Mesendoderm (in vitro differentiated cells): ENCODE measurements around the gene LRRK2.

Source experiments
- DNase-seq: peaks from one replicate; pipeline ENCODE4 v3.0.0; 2013
- H2AK5ac ChIP-seq: 2 replicates; pipeline ENCODE4 v1.6.1; 2013; ENCODE audit warnings: low read length, inconsistent platforms
- H2BK120ac ChIP-seq: 2 replicates; pipeline ENCODE4 v1.6.1; 2013; ENCODE audit warnings: low read depth, mild to moderate bottlenecking, low read length, moderate library complexity, mixed read lengths
- H2BK15ac ChIP-seq: replicated peaks from 2 replicates; pipeline ENCODE4 v1.6.1; 2013; ENCODE audit warnings: low read depth, mild to moderate bottlenecking, moderate library complexity
- H2BK5ac ChIP-seq: 2 replicates; pipeline ENCODE4 v1.6.1; 2013; ENCODE audit warnings: low read length, inconsistent platforms
- H3K18ac ChIP-seq: 2 replicates; pipeline ENCODE4 v1.6.1; 2013; ENCODE audit warnings: mild to moderate bottlenecking, low read length, mixed read lengths
- H3K23ac ChIP-seq: one replicate; pipeline ENCODE4 v1.6.1; 2013; ENCODE audit warnings: low read length
- H3K27ac ChIP-seq: 2 replicates; pipeline ENCODE4 v1.5.1; 2013; ENCODE audit warnings: low read depth, mild to moderate bottlenecking, inconsistent platforms, low read length, moderate library complexity
- H3K27me3 ChIP-seq: 2 replicates; pipeline ENCODE4 v1.6.1; 2013; ENCODE audit warnings: low read length, control low read depth, mild to moderate bottlenecking, inconsistent platforms; ENCODE audit not compliant: insufficient read depth, poor library complexity
- H3K36me3 ChIP-seq: 2 replicates; pipeline ENCODE4 v1.6.1; 2013; ENCODE audit warnings: low read length, inconsistent platforms; ENCODE audit not compliant: control insufficient read depth, insufficient read depth
- H3K4ac ChIP-seq: one replicate; pipeline ENCODE4 v1.6.1; 2013; ENCODE audit warnings: low read depth, mild to moderate bottlenecking, low read length, moderate library complexity
- H3K4me1 ChIP-seq: 2 replicates; pipeline ENCODE4 v1.6.1; 2013; ENCODE audit warnings: low read depth, low read length, inconsistent platforms; ENCODE audit not compliant: control insufficient read depth
- H3K4me2 ChIP-seq: 2 replicates; pipeline ENCODE4 v1.6.1; 2013; ENCODE audit warnings: low read length
- H3K4me3 ChIP-seq: 2 replicates; pipeline ENCODE4 v1.5.1; 2013; ENCODE audit warnings: mild to moderate bottlenecking, low read length
- H3K56ac ChIP-seq: one replicate; pipeline ENCODE4 v1.6.1; 2013; ENCODE audit warnings: low read length
- H3K79me1 ChIP-seq: 2 replicates; pipeline ENCODE4 v1.6.1; 2013; ENCODE audit warnings: low read length, inconsistent platforms
- H3K79me2 ChIP-seq: 2 replicates; pipeline ENCODE4 v1.6.1; 2013; ENCODE audit warnings: mild to moderate bottlenecking, low read length; ENCODE audit not compliant: control insufficient read depth, insufficient read depth
- H3K9ac ChIP-seq: 2 replicates; pipeline ENCODE4 v1.6.1; 2013; ENCODE audit warnings: low read length, inconsistent platforms
- H4K5ac ChIP-seq: one replicate; pipeline ENCODE4 v1.6.1; 2013; ENCODE audit warnings: low read length
- H4K8ac ChIP-seq: one replicate; pipeline ENCODE4 v1.6.1; 2013; ENCODE audit warnings: low read depth, mild to moderate bottlenecking, control low read depth, low read length, moderate library complexity
- WGBS: extraction: QIAGEN DNeasy Blood & Tissue Kit; methylation state at CpG from one replicate; pipeline ENCODE4 v1.1.7; 2013; ENCODE audit warnings: low lambda C conversion rate, missing lambda C conversion rate; ENCODE audit not compliant: insufficient coverage; ENCODE audit errors: extremely low coverage; 5-methylcytosine and 5-hydroxymethylcytosine counted together

The LRRK2 gene

DNA sequence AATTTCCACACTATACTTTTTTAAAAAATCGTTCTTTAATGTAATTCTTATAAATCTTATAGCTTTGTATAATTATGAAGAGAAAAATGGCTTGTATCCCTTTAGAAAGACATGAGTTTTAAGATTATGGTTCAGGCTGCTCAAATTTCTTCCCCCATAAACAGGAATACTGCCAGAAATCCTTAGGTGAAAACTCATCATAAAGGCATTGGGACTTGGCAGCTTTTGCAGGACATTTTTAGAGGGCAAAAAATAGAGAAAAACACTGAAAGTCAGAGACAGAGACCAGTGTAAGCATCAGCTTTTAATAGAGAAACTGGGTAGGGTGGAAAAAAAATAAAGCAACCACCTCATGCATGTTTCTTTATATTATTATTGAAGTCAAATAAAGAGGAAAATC is 29.1 kb downstream of the LRRK2 start:
- Histone ChIP-seq H2BK15ac (no peak overlapping the region), H4K5ac (no peak overlapping the region), H3K56ac (no peak overlapping the region), H2BK5ac (no peak overlapping the region), H4K8ac (no peak overlapping the region), H3K9ac (no peak overlapping the region), H3K4me3 (no peak overlapping the region), H3K23ac (no peak overlapping the region), H3K79me2 (no peaks in the 10 kb centered on the region), H3K4me1 (no peaks in the 10 kb centered on the region), H3K4ac (no peak overlapping the region), H3K4me2 (no peak overlapping the region), H3K27me3 (no peaks in the 10 kb centered on the region), H2AK5ac (no peak overlapping the region), H3K79me1 (no peaks in the 10 kb centered on the region), H2BK120ac (no peak overlapping the region), H3K27ac (no peak overlapping the region), H3K18ac (no peak overlapping the region), H3K36me3 (no peaks in the 10 kb centered on the region)
- WGBS, result 100% methylated on average over 1 of the region's 1 CpG
- no peak for DNase-seq

GRCh38 chr12:40254455-40255085 is 29.8 kb downstream of the LRRK2 start:
- DNase-seq, result no peak
- no peaks in the 10 kb centered on the region for H3K79me2 ChIP-seq
- H3K18ac ChIP-seq, result no peak overlapping the region
- no peak overlapping the region for H2BK15ac ChIP-seq
- H3K23ac ChIP-seq, result no peak overlapping the region
- H3K56ac ChIP-seq, result no peak overlapping the region
- H3K79me1 ChIP-seq, result no peaks in the 10 kb centered on the region
- no peak overlapping the region for H3K4me2 ChIP-seq
- H2AK5ac ChIP-seq, result no peak overlapping the region
- no peaks in the 10 kb centered on the region for H3K36me3 ChIP-seq
- no peaks in the 10 kb centered on the region for H3K27me3 ChIP-seq
- H3K9ac ChIP-seq, result no peak overlapping the region
- no peak overlapping the region for H3K4ac ChIP-seq
- H2BK120ac ChIP-seq, result no peak overlapping the region
- H3K27ac ChIP-seq, result no peak overlapping the region
- no peak overlapping the region for H3K4me3 ChIP-seq
- H3K4me1 ChIP-seq, result no peaks in the 10 kb centered on the region
- no peak overlapping the region for H4K5ac ChIP-seq
- WGBS, result no CpG with 5 or more reads among the region's 5 CpGs
- no peak overlapping the region for H2BK5ac ChIP-seq
- no peak overlapping the region for H4K8ac ChIP-seq

DNA sequence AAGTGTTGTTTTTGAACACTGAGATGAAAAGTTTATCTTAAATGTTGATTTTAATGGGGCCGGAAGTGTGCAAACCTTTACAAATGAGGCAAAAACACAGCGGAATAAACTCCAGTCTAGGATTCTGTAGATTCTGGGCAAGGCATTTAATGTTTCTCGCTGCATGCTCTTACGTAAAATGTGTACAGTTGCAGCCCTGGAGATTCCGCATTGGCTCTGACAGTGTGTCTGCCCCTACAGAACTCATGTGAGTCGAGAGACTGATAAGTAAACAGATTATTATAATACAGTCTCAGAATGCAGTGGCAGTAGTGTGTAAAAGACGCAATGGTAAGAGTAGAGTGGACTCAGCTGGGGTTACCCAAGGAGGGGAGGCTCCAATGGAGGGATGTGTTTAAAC is 33.6 kb downstream of the LRRK2 start:
- Histone ChIP-seq H3K4me1 (no peaks in the 10 kb centered on the region), H3K79me2 (no peaks in the 10 kb centered on the region), H3K36me3 (no peaks in the 10 kb centered on the region), H3K4me2 (no peak overlapping the region), H2BK120ac (no peak overlapping the region), H3K4me3 (no peak overlapping the region), H3K18ac (no peak overlapping the region), H4K8ac (no peak overlapping the region), H3K79me1 (no peaks in the 10 kb centered on the region), H2BK15ac (no peak overlapping the region), H4K5ac (no peak overlapping the region), H2BK5ac (no peak overlapping the region), H2AK5ac (no peak overlapping the region), H3K4ac (no peak overlapping the region), H3K23ac (no peak overlapping the region), H3K27ac (no peak overlapping the region), H3K9ac (no peak overlapping the region), H3K56ac (no peak overlapping the region), H3K27me3 (no peaks in the 10 kb centered on the region)
- DNase-seq, result no peak
- no CpG with 5 or more reads among the region's 7 CpGs for WGBS

DNA sequence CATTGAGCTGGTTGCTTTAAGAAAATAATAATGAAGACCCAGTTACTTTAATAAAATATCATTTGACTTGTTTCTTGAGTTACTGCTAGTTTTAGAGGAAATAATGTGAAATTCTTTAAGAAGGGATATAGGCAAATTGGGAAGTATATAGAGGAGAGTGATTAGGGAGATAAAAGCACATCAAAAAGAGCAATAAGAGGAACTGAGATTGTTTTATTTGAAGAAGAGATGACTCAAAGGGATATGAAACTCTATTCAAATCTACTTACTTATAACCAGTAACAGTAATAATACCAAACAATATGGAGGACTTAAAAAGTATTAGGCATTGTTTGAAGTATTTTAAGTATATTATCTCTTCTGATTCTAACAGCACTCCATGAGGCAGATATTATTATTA is 37.1 kb downstream of the LRRK2 start:
- DNase-seq, result no peak
- no peak overlapping the region for H2BK120ac ChIP-seq
- no peak overlapping the region for H3K56ac ChIP-seq
- no peaks in the 10 kb centered on the region for H3K79me1 ChIP-seq
- no peak overlapping the region for H3K4ac ChIP-seq
- H3K27ac ChIP-seq, result no peak overlapping the region
- no peaks in the 10 kb centered on the region for H3K4me1 ChIP-seq
- no peak overlapping the region for H3K4me2 ChIP-seq
- H4K5ac ChIP-seq, result no peak overlapping the region
- no peak overlapping the region for H2BK15ac ChIP-seq
- no peak overlapping the region for H2AK5ac ChIP-seq
- H3K36me3 ChIP-seq, result no peaks in the 10 kb centered on the region
- no peak overlapping the region for H3K4me3 ChIP-seq
- H2BK5ac ChIP-seq, result no peak overlapping the region
- H3K23ac ChIP-seq, result no peak overlapping the region
- no peak overlapping the region for H3K9ac ChIP-seq
- H3K27me3 ChIP-seq, result no peaks in the 10 kb centered on the region
- no peaks in the 10 kb centered on the region for H3K79me2 ChIP-seq
- H3K18ac ChIP-seq, result no peak overlapping the region
- H4K8ac ChIP-seq, result no peak overlapping the region

GRCh38 chr12:40262657-40263056 is 37.9 kb downstream of the LRRK2 start:
- Histone ChIP-seq H3K56ac (no peak overlapping the region), H3K79me1 (no peaks in the 10 kb centered on the region), H3K27me3 (no peaks in the 10 kb centered on the region), H4K5ac (no peak overlapping the region), H2BK15ac (no peak overlapping the region), H3K23ac (no peak overlapping the region), H2BK120ac (no peak overlapping the region), H3K4me3 (no peak overlapping the region), H2BK5ac (no peak overlapping the region), H2AK5ac (no peak overlapping the region), H3K18ac (no peak overlapping the region), H3K4me1 (no peaks in the 10 kb centered on the region), H3K79me2 (no peaks in the 10 kb centered on the region), H4K8ac (no peak overlapping the region), H3K4ac (no peak overlapping the region), H3K9ac (no peak overlapping the region), H3K27ac (no peak overlapping the region), H3K36me3 (no peaks in the 10 kb centered on the region), H3K4me2 (no peak overlapping the region)
- no CpG with 5 or more reads among the region's 1 CpG for WGBS
- DNase-seq, result no peak

GRCh38 chr12:40263616-40264409 is 39.0 kb downstream of the LRRK2 start:
- H3K27me3 ChIP-seq, result no peaks in the 10 kb centered on the region
- no peak for DNase-seq
- H3K36me3 ChIP-seq, result no peaks in the 10 kb centered on the region
- H3K23ac ChIP-seq, result no peak overlapping the region
- no peak overlapping the region for H3K4me3 ChIP-seq
- H3K79me1 ChIP-seq, result no peaks in the 10 kb centered on the region
- no peak overlapping the region for H2AK5ac ChIP-seq
- H2BK15ac ChIP-seq, result no peak overlapping the region
- no peak overlapping the region for H3K9ac ChIP-seq
- no CpG with 5 or more reads among the region's 4 CpGs for WGBS
- H3K79me2 ChIP-seq, result no peaks in the 10 kb centered on the region
- H3K4me2 ChIP-seq, result no peak overlapping the region
- no peak overlapping the region for H4K5ac ChIP-seq
- no peak overlapping the region for H2BK120ac ChIP-seq
- no peak overlapping the region for H3K18ac ChIP-seq
- H2BK5ac ChIP-seq, result no peak overlapping the region
- no peak overlapping the region for H3K56ac ChIP-seq
- H3K4me1 ChIP-seq, result no peaks in the 10 kb centered on the region
- no peak overlapping the region for H3K27ac ChIP-seq
- H3K4ac ChIP-seq, result no peak overlapping the region
- H4K8ac ChIP-seq, result no peak overlapping the region
